ENCODE results near the gene FUZ. TPM values are rescaled to one million over a fixed set of nuclear protein-coding genes. Genes with fewer than 3 reads are reported as not detected.

Gene FUZ
- total RNA-seq, 4 donors from 2014 or later: 4.1 to 13.8 (median 12.3) TPM

DNA sequence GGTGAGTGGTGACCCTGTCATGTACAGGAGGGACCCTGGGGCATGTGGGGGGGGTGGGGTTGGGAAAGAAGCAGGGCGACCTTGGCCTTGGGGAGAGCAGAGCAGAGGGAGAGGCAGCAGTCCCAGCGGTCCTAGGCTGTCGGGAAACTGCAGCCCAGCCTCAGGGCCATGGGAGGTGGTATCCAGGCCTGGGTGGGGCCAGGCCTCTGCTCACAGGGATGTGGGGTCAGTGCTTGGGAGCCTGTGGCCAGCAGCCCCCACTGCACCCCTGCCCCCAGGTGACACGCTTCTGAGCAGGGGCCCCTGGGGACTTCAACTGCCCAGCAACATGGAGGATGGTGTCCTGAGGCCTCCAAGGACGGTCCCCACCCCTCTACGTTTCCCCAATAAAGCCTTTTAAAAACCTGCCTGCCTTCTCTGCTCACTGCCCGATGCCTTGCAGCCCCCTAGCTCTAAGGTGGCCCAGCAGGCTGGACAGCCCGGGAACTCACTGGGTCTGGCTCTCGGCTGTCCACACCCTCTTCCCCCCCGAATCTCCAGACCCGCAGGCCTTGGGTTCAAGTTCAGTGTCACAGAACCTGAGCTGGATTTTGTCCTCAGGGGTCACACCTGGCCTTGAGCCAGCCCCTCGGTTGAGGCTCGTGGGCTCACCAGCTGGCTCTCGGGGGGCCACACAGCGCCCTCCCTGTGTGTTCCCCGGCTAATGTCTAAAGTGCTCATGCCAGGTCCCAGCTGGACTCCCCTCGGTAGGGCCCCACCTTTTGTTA, 47.4 kb upstream of the FUZ start:
- H3K4me3 ChIP-seq: no peak overlapping the region
- peak overlapping the region in 2 of 4 donors; percentile 43 for H3K27ac ChIP-seq
- no peak for DNase-seq

GRCh38 chr19:49859682-49860335, 46.7 kb upstream of the FUZ start:
- Histone ChIP-seq H3K4me1 (peaks cover 0 to 8% (median 0%) of the 10 kb centered on the region in 4 donors), H3K27me3 (no peaks in the 10 kb centered on the region), H3K4me3 (no peak overlapping the region), H3K36me3 (peaks cover 0 to 93% (median 0%) of the 10 kb centered on the region in 3 donors), H3K9me3 (no peaks in the 10 kb centered on the region), H3K27ac (no peak overlapping the region)
- TF ChIP-seq POLR2A (IDR thresholded peaks at IDR 0.05) (no peak), CTCF (IDR thresholded peaks at IDR 0.05) (no peak)
- no peak for DNase-seq

More for the DNA sequence above, 47.4 kb upstream of the FUZ start:
- Histone ChIP-seq H3K4me1 (peaks cover 0 to 14% (median under 1%) of the 10 kb centered on the region in 4 donors), H3K36me3 (peaks cover 0 to 86% (median 0%) of the 10 kb centered on the region in 3 donors), H3K27me3 (no peaks in the 10 kb centered on the region), H3K9me3 (no peaks in the 10 kb centered on the region)
- no peak for TF ChIP-seq POLR2A (IDR thresholded peaks at IDR 0.05)
- no peak for TF ChIP-seq CTCF (IDR thresholded peaks at IDR 0.05)

DNA sequence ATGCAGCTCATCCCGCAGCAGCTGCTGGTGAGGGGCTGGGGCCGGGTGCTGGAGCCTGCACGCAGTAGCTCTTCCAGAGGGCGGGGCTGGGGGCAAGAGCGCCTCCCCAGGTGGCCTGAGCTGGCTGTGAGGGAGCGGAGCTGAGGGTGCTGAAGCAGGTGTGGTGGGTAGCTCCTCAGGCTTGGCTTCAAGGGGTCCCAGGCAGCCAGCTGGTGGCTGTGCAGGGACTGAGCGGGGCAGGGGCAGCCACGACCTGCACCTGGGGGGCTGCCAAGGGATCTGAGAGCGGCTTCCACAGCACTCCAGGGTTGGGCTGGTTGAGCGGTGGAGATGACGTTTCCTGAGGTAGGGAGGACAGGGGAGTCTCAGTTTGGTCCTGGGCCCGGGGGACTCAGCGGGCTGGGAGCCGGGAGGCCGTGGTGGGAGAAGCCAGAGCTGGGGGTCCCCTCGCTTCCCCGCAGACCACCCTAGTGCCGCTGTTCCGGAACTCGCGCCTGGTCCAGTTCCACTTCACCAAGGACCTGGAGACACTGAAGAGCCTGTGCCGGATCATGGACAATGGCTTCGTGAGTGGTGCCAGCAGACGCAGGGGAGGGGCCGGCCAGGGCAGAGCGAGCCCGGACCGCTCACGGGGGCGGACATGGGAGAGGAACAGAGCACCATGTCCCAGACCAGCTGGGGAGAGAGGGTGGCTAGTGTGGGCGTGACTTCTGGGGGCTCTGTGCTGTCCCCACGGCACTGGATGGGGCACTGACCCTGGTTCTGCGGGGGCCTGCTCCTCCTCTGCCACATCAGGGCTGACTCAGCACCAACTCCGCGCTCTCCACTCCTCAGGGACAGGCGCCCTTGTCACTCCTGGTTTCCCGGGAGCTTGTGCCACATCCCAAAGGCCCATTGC, 45.2 kb upstream of the FUZ start:
- Histone ChIP-seq H3K4me1 (peaks cover 0 to 14% (median 0%) of the 10 kb centered on the region in 4 donors), H3K36me3 (peaks cover 0 to 87% (median 0%) of the 10 kb centered on the region in 3 donors), H3K27ac (no peak overlapping the region), H3K27me3 (no peaks in the 10 kb centered on the region), H3K4me3 (no peak overlapping the region), H3K9me3 (no peaks in the 10 kb centered on the region)
- no peak for TF ChIP-seq POLR2A (IDR thresholded peaks at IDR 0.05)
- TF ChIP-seq CTCF (IDR thresholded peaks at IDR 0.05): no peak
- peak in 1 of 3 donors; percentile 43 for DNase-seq

GRCh38 chr19:49857838-49858087, 44.7 kb upstream of the FUZ start:
- Histone ChIP-seq H3K4me3 (no peak overlapping the region), H3K36me3 (peaks cover 0 to 82% (median 0%) of the 10 kb centered on the region in 3 donors), H3K27ac (no peak overlapping the region), H3K4me1 (peaks cover 0 to 14% (median 0%) of the 10 kb centered on the region in 4 donors), H3K27me3 (no peaks in the 10 kb centered on the region), H3K9me3 (no peaks in the 10 kb centered on the region)
- TF ChIP-seq CTCF (IDR thresholded peaks at IDR 0.05): no peak
- TF ChIP-seq POLR2A (IDR thresholded peaks at IDR 0.05): no peak
- no peak for DNase-seq

GRCh38 chr19:49857061-49857837, 44.2 kb upstream of the FUZ start:
- H3K9me3 ChIP-seq: no peaks in the 10 kb centered on the region
- H3K27me3 ChIP-seq: no peaks in the 10 kb centered on the region
- H3K36me3 ChIP-seq: peaks cover 0 to 77% (median 0%) of the 10 kb centered on the region in 3 donors
- H3K4me3 ChIP-seq: no peak overlapping the region
- peaks cover 0 to 20% (median 2%) of the 10 kb centered on the region in 4 donors for H3K4me1 ChIP-seq
- no peak overlapping the region for H3K27ac ChIP-seq
- TF ChIP-seq POLR2A (IDR thresholded peaks at IDR 0.05): no peak
- TF ChIP-seq CTCF (IDR thresholded peaks at IDR 0.05): no peak
- peak in 1 of 3 donors; percentile 46 for DNase-seq
